Mucosa of descending colon (tissue), 3 donors: Measurements from ENCODE around the gene SIK3. TPM values are rescaled to one million over a fixed set of nuclear protein-coding genes. Genes with fewer than 3 reads are reported as not detected.

Source experiments
- ATAC-seq: fragments of 200-7000 bp; cut with Tn5 transposase; one replicate; pipeline ENCODE4 v1.9.1; 2020; ENCODE audit warnings: mild to moderate bottlenecking, moderate library complexity
- DNase-seq, 3 donors: peaks; one replicate each; pipeline ENCODE4 v3.0.0-alpha.2; 2020
- H3K36me3 ChIP-seq: fragments of 200-600 bp; one replicate; pipeline ENCODE4 v1.8.0; 2021; ENCODE audit warnings: low read depth, mild to moderate bottlenecking
- H3K4me1 ChIP-seq: fragments of 200-600 bp; one replicate; pipeline ENCODE4 v1.8.0; 2021; ENCODE audit warnings: low read depth, mild to moderate bottlenecking
- H3K4me3 ChIP-seq: fragments of 200-600 bp; one replicate; pipeline ENCODE4 v1.8.0; 2021; ENCODE audit warnings: mild to moderate bottlenecking
- H3K9me3 ChIP-seq: fragments of 200-600 bp; one replicate; pipeline ENCODE4 v1.8.0; 2021; ENCODE audit warnings: mild to moderate bottlenecking
- CTCF ChIP-seq: fragments of 200-600 bp; IDR thresholded peaks from one replicate; pipeline ENCODE4 v1.8.0; 2022; ENCODE audit warnings: antibody characterized with exemption, mild to moderate bottlenecking
- intact Hi-C, 2 donors: fragments of 100-400 bp; cut with DNase I in 1 of 2; cut with micrococcal nuclease in 1 of 2; formaldehyde crosslinking; loops; one replicate each; pipeline versions ENCODE4 v1.11.0 to v1.11.1; 2022; cut with DNase I, micrococcal nuclease
- total RNA-seq, 3 donors: library from RNA; stranded (reverse); fragmentation: NEBNext Ultra II Directional in 2 of 3; extraction: Animal tissue kit (Norgen Biotek cat#: 25700) in 2 of 3; gene quantifications; one replicate each; pipeline versions ENCODE4 v1.2.1 to v1.2.4, GENCODE V29; 2021 to 2023
- donor health status: DM: no; HTN: no; CAD: no; lungs with moderate emphysema.
- donor health status: DM: no; HTN: no; CAD: no.
- donor health status: DM: no; HTN: yes; CAD: no.

SIK3 gene
- total RNA-seq, 3 donors from 2014 or later = 28.1 to 55.6 (median 41.8) TPM

GRCh38 chr11:116826751-116827431 is 271.3 kb downstream of the SIK3 start:
- intact Hi-C loops = no loop called here
- H3K4me1 ChIP-seq = no peaks in the 10 kb centered on the region
- H3K36me3 ChIP-seq = no peaks in the 10 kb centered on the region
- no peak overlapping the region for H3K4me3 ChIP-seq
- ATAC-seq = no peak
- no peak for TF ChIP-seq CTCF
- no peak for DNase-seq
- no peaks in the 10 kb centered on the region for H3K9me3 ChIP-seq

- DNase-seq (no peak), ATAC-seq (no peak)
- TF ChIP-seq CTCF = no peak
- Histone ChIP-seq H3K4me1 (no peaks in the 10 kb centered on the region), H3K9me3 (no peaks in the 10 kb centered on the region), H3K4me3 (no peak overlapping the region), H3K36me3 (no peaks in the 10 kb centered on the region)
- intact Hi-C loops = no loop called here
These were observed 272.1 kb downstream of the SIK3 start for GRCh38 chr11:116825854-116826750.

- no peaks in the 10 kb centered on the region for H3K9me3 ChIP-seq
- no peak for TF ChIP-seq CTCF
- intact Hi-C loops = no loop called here
- H3K4me3 ChIP-seq = no peak overlapping the region
- H3K4me1 ChIP-seq = no peaks in the 10 kb centered on the region
- no peaks in the 10 kb centered on the region for H3K36me3 ChIP-seq
- ATAC-seq = no peak
- no peak for DNase-seq
These were observed 272.8 kb downstream of the SIK3 start for GRCh38 chr11:116825434-116825833.

GRCh38 chr11:116823031-116823843 is 275.0 kb downstream of the SIK3 start, which contains the start of gene APOA4:
Gene APOA4, minus strand, starts transcription at chr11:116823304. Its CDS starts 113 bp downstream, at chr11:116823191.
- H3K36me3 ChIP-seq = no peaks in the 10 kb centered on the region
- H3K4me1 ChIP-seq = no peaks in the 10 kb centered on the region
- no peak within 1 kb of the TSS for H3K4me3 ChIP-seq
- intact Hi-C loops = no loop called here
- no peak for TF ChIP-seq CTCF
- ATAC-seq (no peak), DNase-seq (no peak)
- no peaks in the 10 kb centered on the region for H3K9me3 ChIP-seq

- intact Hi-C loops = no loop called here
- no peak for ATAC-seq
- H3K36me3 ChIP-seq = no peaks in the 10 kb centered on the region
- DNase-seq = no peak
- H3K4me1 ChIP-seq = no peaks in the 10 kb centered on the region
- no peaks in the 10 kb centered on the region for H3K9me3 ChIP-seq
- no peak for TF ChIP-seq CTCF
- no peak overlapping the region for H3K4me3 ChIP-seq
These were observed 275.7 kb downstream of the SIK3 start for GRCh38 chr11:116822575-116822974.
